DMS53 treated with DMSO at 0.1 percent for 48 hours (cell line): ENCODE data around the gene SRCIN1.
"Not testable (repeated sequence)": the region's sequence is repeated elsewhere in the genome, so short reads cannot be mapped to it uniquely, and the experiment has no call there.

Experiments used
- DNase-seq: peaks from one replicate; lab custom pipeline; 2025; ENCODE audit not compliant: unreplicated experiment; lab: John Stamatoyannopoulos, UW

The SRCIN1 gene

GRCh38 chr17:38485146-38485468 lies 120.6 kb downstream of the SRCIN1 start:
- no peak for DNase-seq

DNA sequence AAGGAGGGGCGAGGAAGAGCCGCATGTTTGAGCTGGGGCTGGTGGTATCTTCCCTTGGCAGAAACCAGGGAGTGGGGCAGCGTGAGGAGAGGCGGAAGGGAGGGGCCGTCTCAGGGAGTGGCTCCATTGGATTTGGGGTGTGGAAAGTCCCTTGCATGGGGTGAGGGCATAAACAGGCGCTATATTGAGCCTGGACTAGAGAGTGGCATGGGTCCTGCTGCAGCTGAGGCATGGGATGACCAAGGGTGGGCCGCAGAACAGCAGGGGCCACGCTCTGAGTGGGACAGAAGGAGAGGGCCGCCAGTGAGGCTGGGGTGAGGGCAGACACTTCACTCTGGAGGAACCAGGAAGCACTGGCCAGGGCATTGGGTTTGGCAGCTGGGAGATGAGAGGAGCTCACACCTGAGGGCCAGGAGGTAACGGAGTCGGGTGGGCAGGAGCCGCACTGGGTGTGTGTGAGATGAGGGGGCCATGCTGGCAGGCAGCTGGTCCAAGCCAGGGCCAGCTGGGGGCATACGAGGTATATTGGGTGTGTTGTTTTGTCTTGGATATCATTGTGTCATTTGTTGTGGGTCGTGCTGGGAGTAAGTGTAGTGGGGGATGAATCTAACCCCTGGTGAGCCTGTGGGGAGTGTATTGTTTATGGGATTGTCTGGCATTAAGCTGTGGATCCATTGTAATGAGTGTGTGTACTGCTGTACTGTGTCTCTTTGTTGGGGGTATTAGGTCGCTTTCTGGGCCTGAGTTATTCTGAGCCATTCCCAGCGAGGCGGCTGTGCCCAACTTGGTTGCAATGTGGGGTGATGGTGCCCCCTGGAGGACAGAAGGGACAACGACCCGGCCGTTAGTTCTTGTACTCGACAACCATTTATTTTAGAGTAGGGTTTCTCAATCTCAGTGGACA lies 121.3 kb downstream of the SRCIN1 start:
- peak; percentile 11 for DNase-seq

DNA sequence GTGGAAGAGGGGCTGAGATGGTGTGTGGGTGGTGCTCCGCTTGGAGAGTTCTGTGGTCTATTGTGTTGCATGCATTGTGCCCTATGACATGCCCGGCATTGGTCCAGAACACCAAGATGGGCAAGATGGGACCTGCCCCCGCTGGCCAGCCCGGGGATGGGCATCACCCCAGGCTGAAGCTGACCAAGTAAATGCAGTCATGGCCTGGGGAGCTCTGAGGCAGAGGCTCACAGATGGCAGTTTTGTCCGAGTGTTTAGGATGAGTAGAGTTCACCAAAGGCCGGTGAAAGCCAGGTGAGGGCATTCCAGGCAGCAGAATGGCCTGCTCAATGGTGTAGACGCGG lies 123.1 kb downstream of the SRCIN1 start:
- not testable (repeated sequence) for DNase-seq

DNA sequence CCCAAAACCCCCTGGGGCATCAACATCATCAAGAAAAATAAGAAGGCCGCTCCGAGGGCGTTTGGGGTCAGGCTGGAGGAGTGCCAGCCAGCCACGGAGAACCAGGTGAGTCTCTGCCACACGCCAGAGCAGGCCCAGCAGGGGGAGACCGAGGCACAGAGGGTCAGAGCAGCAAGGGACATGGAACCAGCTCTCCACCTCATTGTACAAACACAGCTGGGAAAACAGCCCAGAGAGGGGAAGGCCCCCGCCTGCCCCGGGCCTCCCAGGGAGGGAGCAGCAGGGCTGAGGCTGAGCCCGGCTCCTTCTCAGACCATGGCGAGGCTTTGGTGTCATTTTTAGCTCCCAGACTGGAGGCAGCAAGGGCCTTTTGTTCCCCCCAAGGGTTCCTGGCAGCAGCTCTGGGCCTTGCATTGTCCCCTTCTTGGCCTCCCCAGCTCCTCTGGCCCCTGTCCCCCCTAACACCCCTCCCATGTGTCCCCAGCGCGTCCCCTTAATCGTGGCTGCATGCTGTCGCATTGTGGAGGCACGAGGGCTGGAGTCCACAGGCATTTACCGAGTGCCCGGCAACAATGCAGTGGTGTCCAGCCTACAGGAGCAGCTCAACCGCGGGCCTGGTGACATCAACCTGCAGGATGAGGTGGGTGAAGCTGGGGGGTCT lies 123.6 kb downstream of the SRCIN1 start:
- peak; percentile 18 for DNase-seq
